Activated effector memory CD4-positive, alpha-beta T cell treated with Interleukin-2 at 50 U/mL for 16 hours (primary cell): ENCODE data around the gene UQCRC2.
"Not testable (repeated sequence)": the region's sequence is repeated elsewhere in the genome, so short reads cannot be mapped to it uniquely, and the experiment has no call there.

Source experiments
- DNase-seq: peaks from one replicate; pipeline ENCODE4 v3.0.0-alpha.2; 2020

The UQCRC2 gene

DNA sequence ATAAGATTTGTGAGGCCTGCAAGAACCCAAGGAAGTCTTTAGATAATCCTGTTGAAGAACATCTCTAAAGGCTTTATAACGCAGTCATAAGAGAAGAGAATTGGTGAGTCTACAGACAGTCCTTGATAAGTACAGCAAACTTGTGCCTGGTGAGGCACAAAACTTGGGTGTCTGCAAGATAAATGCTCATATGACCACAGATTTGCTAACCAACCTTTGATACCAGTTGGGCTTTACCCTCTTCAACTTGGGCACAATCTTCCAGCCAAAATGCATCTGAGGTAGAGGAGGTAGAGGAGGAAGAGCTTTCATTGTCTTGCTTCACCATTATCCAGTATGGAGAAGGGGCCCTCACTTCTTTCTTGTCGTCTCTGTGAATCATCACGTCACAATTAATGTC is 30.9 kb downstream of the UQCRC2 start:
- DNase-seq = no peak

DNA sequence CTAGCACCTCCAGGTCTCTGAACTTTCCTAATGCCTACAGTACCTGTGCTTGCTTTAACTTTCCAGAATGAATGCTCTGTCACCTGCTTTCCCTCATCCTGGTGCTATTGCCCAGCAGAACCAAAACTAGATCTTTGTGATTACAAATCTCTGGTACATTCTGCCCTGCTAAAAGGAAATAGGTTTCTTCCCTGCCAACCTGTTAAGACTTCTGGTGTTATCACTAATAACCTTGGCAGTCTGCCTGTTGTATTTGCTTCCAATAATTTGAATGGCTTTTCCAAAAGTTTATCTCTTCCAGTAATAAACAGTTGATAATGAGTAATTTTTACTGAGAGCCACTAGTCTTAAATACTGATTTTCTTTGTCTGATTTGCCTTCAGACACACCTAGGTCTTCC is 32.4 kb downstream of the UQCRC2 start:
- no peak for DNase-seq

GRCh38 chr16:21986692-21987246 is 33.6 kb downstream of the UQCRC2 start:
- no peak for DNase-seq

- no peak for DNase-seq
Observed at GRCh38 chr16:21987498-21987897, 34.3 kb downstream of the UQCRC2 start.

- DNase-seq = no peak
Observed at GRCh38 chr16:21989133-21989532, 36.0 kb downstream of the UQCRC2 start.

DNA sequence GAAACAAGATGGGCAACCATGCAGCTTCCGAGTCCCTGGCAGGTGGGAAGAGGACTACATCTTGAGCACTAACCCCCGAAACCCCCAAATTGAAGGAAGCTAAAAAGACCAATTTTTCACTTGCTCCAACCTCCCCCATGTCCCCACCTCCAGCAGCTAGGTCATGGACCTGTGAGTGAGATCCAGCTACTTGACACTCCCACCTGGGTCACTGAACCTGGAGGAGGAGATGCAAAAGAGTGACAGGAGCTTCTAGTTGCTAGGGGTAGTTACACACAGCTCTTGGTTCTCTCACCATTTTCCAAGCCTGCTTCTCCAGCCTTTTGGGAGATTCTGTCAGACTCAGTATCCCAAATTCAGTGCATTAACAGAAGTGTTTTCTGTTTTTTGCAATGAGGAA is 36.6 kb downstream of the UQCRC2 start:
- DNase-seq = no peak

DNA sequence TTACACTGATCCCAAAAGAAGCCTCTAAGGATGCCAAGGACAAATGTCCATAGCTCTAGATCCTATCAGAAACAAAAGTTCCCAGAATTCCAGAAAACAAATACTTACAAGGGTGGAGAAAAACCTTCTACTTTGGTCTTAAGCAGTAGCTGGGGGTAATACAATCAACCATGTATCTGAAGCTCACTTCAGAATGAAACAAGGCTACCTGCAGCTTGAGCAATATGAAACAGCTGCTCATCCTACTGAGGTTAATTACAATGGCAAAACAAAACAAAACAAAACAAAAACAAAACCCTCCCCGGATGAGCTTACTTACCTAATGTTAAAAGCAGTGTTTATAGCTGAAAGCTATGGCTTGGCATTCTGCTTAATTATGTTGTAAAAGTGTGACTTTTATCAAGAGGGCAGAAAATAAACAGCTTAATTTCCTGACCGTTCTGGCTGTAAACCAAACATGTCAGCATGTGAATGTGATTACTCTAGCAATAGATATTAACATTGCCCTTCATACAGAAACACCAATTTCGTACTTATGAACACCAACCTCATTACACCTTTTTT is 37.3 kb downstream of the UQCRC2 start:
- DNase-seq = no peak

DNA sequence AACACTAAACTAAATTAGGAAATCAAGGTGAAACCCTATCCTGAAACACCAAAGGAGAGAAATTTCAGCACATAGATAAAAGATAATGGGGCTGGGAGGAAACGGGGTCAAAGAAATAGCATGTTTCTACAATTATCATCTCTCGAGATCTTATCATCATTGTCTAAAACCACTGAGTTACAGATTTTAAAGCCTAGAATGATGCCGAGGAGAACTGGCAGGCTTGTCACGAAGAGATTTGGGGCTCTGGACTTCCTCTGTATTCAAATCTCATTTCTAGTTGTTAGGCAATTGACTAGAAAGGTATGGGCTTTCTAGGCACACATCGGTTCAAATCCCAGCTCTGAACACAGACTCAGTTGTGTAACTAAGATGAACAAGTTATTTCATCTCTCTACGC is 38.5 kb downstream of the UQCRC2 start:
- DNase-seq = no peak

DNA sequence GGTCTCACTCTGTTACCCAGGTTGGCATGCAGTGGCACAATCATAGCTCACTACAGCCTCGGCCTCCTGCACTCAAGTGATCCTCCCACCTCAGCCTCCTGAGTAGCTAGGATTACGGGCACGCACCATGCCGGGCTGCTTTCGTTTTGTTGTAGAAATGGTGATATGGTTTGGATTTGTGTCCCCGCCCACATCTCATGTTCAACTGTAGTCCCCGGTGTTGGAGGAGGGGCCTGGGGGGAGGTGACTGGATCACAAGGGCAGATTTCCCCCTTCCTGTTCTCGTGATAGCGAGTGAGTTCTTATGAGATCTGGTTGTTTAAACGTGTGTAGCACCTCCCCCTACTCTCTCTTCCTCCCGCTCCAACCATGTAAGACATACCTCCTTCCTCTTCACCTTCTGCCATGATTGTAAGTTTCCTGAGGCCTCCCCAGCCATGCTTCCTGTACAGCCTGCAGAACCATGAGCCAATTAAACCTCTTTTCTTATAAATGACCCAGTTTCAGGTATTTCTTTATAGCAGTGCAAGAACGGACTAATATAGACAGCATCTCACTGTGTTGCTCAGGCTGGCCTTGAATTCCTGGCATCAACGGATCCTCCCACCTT is 41.8 kb downstream of the UQCRC2 start:
- DNase-seq = no peak

GRCh38 chr16:21996923-21997696 is 43.9 kb downstream of the UQCRC2 start:
- DNase-seq = no peak

DNA sequence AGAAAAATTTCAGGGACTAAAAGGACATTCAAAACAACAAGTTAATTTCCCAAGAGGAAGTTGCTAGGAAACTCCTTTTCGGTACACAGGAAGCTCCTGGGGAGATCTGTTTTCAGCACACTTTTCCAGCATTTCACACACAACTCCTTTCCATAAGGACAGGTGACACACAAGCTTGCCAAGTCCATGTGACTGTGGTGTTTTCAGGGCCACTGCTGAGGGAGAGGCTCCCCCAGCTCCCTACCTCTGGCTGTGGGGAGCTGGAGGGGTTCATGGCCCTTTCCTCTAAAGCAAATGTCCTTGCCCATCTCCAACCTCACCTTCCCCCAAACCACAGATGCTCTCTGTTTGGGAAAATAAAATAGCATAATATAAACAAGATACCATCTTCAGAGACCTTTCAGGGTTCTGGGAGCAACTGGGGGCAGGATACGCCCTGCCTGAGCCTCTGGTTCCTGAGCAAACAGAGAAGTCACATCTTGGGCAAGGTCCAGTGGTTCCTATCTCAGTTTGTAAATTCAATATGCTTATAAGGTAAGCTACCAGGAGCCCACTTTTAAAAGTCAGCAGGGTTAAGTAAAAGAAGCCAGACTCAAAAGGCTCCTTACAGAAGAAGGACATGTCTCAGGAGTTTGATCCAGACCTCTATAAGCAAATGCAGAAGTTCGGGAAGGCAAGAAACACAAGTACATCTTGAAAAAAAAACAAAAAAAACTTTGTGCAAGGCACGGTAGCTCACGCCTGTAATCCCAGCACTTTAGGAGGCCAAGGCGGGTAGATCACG is 44.7 kb downstream of the UQCRC2 start:
- DNase-seq = no peak

GRCh38 chr16:22001591-22001990 is 48.4 kb downstream of the UQCRC2 start:
- DNase-seq = no peak

DNA sequence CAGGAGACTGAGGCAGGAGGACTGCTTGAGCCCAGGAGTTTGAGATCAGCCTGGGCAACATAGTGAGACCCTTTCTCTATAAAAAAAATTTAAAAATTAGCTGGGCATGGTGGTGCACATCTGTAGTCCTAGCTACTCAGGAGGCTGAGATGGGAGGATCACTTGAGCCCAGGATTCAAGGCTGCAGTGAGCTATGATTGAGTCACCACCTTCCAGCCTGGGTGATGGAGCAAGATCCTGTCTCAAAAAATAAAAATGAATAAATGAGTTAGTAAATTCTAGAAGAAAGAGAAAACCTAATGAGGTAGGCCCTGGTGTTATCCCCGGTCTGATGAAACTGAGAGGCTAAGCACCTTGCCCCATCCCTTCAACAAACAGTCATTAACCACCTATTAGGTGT is 48.9 kb downstream of the UQCRC2 start:
- DNase-seq = not testable (repeated sequence)

- no peak for DNase-seq
Observed at GRCh38 chr16:22003195-22003594, 50.0 kb downstream of the UQCRC2 start.

- DNase-seq = no peak
Observed at GRCh38 chr16:22004341-22004740, 51.2 kb downstream of the UQCRC2 start.

GRCh38 chr16:22005746-22006145 is 52.6 kb downstream of the UQCRC2 start:
- DNase-seq = no peak

DNA sequence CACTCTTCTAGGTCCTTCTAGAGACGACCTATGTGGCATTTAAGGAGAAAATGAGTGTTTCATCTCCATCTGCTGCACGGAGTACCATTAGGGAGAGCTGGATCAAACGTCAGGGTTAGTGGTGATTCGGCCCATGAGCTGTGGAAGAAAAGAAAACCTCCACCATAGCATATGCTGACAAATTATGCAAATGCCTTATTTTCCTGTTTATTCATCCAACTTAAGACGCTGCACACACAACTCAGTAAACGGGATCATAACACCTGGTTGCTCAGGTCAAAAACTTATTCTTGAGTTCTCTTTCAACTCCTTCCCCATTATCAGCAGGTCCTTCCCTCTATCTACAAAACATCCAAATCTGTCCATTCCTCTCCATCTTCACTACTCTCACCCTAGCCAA is 53.5 kb downstream of the UQCRC2 start:
- no peak for DNase-seq

DNA sequence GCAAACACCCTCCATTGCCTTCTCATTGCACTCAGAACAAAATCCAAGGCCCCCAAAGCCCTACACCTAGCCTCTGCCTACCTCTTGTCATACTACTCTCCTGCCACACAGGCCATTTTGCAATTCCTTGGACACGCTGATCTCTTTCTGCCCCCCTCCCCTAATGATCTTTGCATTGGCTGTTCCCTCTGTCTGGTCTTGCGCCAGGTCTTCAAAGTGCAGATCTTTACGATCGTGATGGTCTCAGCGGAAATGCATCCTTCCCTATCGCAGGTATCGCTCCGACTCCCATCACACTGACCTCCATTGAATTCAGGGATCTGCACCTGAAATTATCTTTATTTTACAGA is 54.0 kb downstream of the UQCRC2 start:
- DNase-seq = no peak

DNA sequence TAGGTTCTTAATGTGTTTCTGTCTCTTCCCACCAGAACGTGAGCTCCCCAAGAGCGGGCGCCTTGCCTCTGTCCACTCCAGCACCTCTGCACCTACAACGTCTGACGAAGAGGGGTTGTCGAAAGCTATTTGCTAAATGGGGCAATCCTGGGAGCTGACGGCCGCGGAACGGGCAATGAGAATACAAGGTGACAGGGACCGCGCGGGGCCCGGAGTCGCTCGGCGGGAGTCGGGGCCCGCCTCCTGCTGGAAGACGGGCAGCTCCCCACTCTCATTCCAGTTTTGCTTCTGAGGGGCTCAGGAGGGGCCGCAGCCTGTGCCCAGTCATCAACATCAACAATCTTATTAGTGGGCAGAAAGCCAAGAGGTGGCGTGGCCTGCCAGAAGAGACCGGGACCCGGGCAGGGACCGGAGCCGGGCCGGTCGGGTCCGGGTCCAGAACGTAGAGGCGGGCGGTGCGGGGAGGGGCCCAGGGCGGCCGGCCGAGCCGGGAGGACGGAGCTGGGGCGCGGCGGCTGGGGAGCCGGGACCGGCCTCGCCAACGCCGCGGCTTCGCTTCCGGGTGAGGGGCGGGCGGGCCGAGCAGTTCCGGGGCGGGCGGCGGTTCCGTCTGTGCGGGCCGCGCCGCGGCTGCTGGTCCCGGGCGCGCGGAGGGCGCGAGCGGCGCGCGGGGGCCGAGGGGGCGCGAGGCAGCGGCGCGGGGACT is 54.5 kb downstream of the UQCRC2 start, which contains the start of gene MOSMO:
Gene MOSMO (plus strand): TSS at position 603 of the 706 bp plus-strand sequence. CDS start 191 bp downstream, outside the sequence.
- DNase-seq = peak; percentile 61

DNA sequence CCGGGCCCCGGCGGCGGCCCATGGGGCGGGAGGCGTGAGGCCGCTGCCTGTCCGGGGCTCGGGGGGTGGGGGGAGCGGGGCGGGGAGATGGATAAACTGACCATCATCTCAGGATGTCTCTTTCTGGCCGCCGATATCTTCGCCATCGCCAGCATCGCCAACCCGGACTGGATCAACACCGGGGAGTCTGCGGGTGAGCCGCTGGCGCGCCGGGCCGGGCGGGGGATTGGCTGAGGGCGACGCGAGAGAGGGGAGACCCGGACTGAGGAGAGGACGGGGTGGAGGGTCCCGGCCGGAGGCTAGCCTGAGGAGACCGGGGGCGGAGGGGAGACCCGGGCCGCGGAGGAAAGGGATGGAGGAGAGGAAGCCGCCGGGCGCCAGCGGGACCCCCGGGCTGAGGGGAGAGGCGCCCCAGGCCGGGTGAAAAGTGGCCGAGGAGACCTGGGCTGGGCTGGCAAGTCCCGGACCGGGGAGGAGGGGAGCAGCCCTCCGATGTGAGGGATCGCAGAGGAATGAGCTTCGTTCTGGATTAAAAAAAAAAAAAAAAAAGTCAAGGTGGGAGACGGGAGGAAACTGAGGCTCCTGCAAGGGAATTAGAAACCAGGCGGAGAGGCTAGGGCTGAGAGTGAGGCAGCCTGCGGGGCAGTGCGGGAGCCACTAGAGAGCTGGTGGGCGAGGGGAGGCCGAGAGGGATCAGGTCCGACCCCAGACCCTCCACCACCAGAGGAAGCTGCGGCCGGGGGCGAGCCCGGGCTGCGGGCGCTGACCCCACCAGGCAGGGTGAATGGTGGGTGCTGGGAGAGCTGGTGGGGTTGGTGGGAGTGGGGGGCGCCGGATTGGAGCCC is 55.3 kb downstream of the UQCRC2 start:
- no peak for DNase-seq

GRCh38 chr16:22010902-22011301 is 57.7 kb downstream of the UQCRC2 start:
- DNase-seq = no peak

GRCh38 chr16:22012241-22012640 is 59.1 kb downstream of the UQCRC2 start:
- no peak for DNase-seq
